H1 (cell line): ENCODE data around the gene SCN4A. TPM values are rescaled to one million over a fixed set of nuclear protein-coding genes. Genes with fewer than 3 reads are reported as not detected.

ENCODE experiments used
- CTCF ChIA-PET: fragments of 300-600 bp; sonication (Branson Sonifier 250); formaldehyde crosslinking; loops from one replicate; lab custom pipeline; 2021; ENCODE audit not compliant: partially characterized antibody; lab: Charles Lee
- POLR2A ChIA-PET: fragments of 300-600 bp; sonication (Branson Sonifier 250); formaldehyde crosslinking; loops from one replicate; lab custom pipeline; 2021; ENCODE audit warnings: inconsistent platforms; ENCODE audit not compliant: partially characterized antibody; lab: Charles Lee
- DNase-seq, 2 experiments: peaks; one replicate each; pipeline versions ENCODE4 v3.0.0 to v3.0.0-alpha.2; 2010 to 2022; ENCODE audit warnings: low spot score in 2 of 2, low read depth in 1 of 2, mixed read lengths in 1 of 2
- FAIRE-seq: peaks from 2 replicates; lab custom pipeline; 2011; peaks lifted over from hg19 to GRCh38; lab: Jason Lieb, UNC
- H2AFZ ChIP-seq: 2 replicates; pipeline ENCODE4 v1.8.1; 2012; ENCODE audit warnings: low read length, inconsistent platforms
- H2AK5ac ChIP-seq: 2 replicates; pipeline ENCODE4 v1.6.1; 2013; ENCODE audit warnings: low read depth, low read length
- H2BK120ac ChIP-seq: replicated peaks from 2 replicates; pipeline ENCODE3; 2013; ENCODE audit warnings: low read depth, low read length, inconsistent platforms
- H2BK12ac ChIP-seq: 2 replicates; pipeline ENCODE4 v1.6.1; 2013; ENCODE audit warnings: low read depth, low read length
- H2BK15ac ChIP-seq: 2 replicates; pipeline ENCODE4 v1.6.1; 2013; ENCODE audit warnings: low read length
- H2BK20ac ChIP-seq: 2 replicates; pipeline ENCODE4 v1.6.1; 2013; ENCODE audit warnings: low read length
- H2BK5ac ChIP-seq: 2 replicates; pipeline ENCODE4 v1.6.1; 2013; ENCODE audit warnings: low read depth, low read length
- H3K14ac ChIP-seq: 2 replicates; pipeline ENCODE4 v1.6.1; 2013; ENCODE audit warnings: inconsistent platforms; ENCODE audit not compliant: insufficient read length
- H3K18ac ChIP-seq: 2 replicates; pipeline ENCODE4 v1.6.1; 2013; ENCODE audit warnings: low read length; ENCODE audit errors: extremely low read depth
- H3K23ac ChIP-seq: 2 replicates; pipeline ENCODE4 v1.6.1; 2013; ENCODE audit warnings: inconsistent platforms; ENCODE audit not compliant: insufficient read length
- H3K23me2 ChIP-seq: 2 replicates; pipeline ENCODE4 v1.6.1; 2013; ENCODE audit warnings: low read depth, low read length
- H3K27ac ChIP-seq: 2 replicates; pipeline ENCODE4 v1.6.1; 2011; ENCODE audit warnings: low read depth, low read length, inconsistent platforms
- H3K27me3 ChIP-seq, 4 experiments: replicated peaks in 1 of 4; 1 replicate in 1 of 4; 2 replicates in 3 of 4; pipeline versions ENCODE4 v1.6.1 to v1.8.1; 2011 to 2013; ENCODE audit warnings: low read length in 3 of 4, mild to moderate bottlenecking in 3 of 4, inconsistent platforms in 2 of 4, mixed read lengths in 2 of 4, moderate library complexity in 1 of 4; ENCODE audit not compliant: control insufficient read depth in 3 of 4, insufficient read depth in 3 of 4; ENCODE audit errors: extremely low read depth in 1 of 4
- H3K36me3 ChIP-seq, 4 experiments: 2 replicates each; pipeline versions ENCODE4 v1.6.1 to v1.8.1; 2011 to 2013; ENCODE audit warnings: mild to moderate bottlenecking in 4 of 4, low read length in 3 of 4, moderate library complexity in 2 of 4, control low read depth in 1 of 4, inconsistent platforms in 1 of 4; ENCODE audit not compliant: insufficient read depth in 4 of 4, control insufficient read depth in 2 of 4
- H3K4ac ChIP-seq: replicated peaks from 2 replicates; pipeline ENCODE3; 2013; ENCODE audit warnings: low read length, low read depth, mixed read lengths, inconsistent platforms; ENCODE audit not compliant: insufficient read length
- H3K4me1 ChIP-seq, 4 experiments: replicated peaks in 1 of 4; 1 replicate in 1 of 4; 2 replicates in 3 of 4; pipeline versions ENCODE4 v1.6.1 to v1.8.1; 2011 to 2013; ENCODE audit warnings: low read length in 3 of 4, inconsistent platforms in 2 of 4, mixed read lengths in 1 of 4; ENCODE audit not compliant: insufficient read depth in 4 of 4, control insufficient read depth in 3 of 4
- H3K4me2 ChIP-seq, 2 experiments: 2 replicates each; pipeline versions ENCODE4 v1.6.1 to v1.8.1; 2011 to 2013; ENCODE audit warnings: low read depth in 2 of 2, low read length in 2 of 2, control low read depth in 1 of 2, inconsistent platforms in 1 of 2, mild to moderate bottlenecking in 1 of 2; ENCODE audit not compliant: insufficient read depth in 1 of 2
- H3K4me3 ChIP-seq, 4 experiments: fragments of 200-600, 300-600 bp in 1 of 4; sonication (generic), shearing (Covaris generic), sonication (Bioruptor Twin) in 1 of 4; 2 replicates each; pipeline versions ENCODE4 v1.5.1 to v1.8.1; 2011 to 2016; ENCODE audit warnings: low read length in 4 of 4, low read depth in 3 of 4, control low read depth in 2 of 4, inconsistent platforms in 2 of 4, mild to moderate bottlenecking in 2 of 4, mixed read lengths in 1 of 4, moderate library complexity in 1 of 4; ENCODE audit not compliant: insufficient read depth in 2 of 4; ENCODE audit errors: extremely low read depth in 1 of 4
- H3K56ac ChIP-seq: replicated peaks from 2 replicates; pipeline ENCODE3; 2013; ENCODE audit warnings: low read depth, mild to moderate bottlenecking, mixed read lengths, low read length, inconsistent platforms; ENCODE audit not compliant: insufficient read length
- H3K79me1 ChIP-seq: 2 replicates; pipeline ENCODE4 v1.6.1; 2013; ENCODE audit warnings: low read depth, low read length, control low read depth
- H3K79me2 ChIP-seq, 2 experiments: 2 replicates each; pipeline versions ENCODE4 v1.6.1 to v1.8.1; 2012 to 2013; ENCODE audit warnings: low read length in 2 of 2, mild to moderate bottlenecking in 2 of 2, inconsistent platforms in 1 of 2; ENCODE audit not compliant: insufficient read depth in 2 of 2, control insufficient read depth in 1 of 2
- H3K9ac ChIP-seq, 4 experiments: replicated peaks in 1 of 4; 1 replicate in 1 of 4; 2 replicates in 3 of 4; pipeline versions ENCODE4 v1.6.1 to v1.8.1; 2011 to 2013; ENCODE audit warnings: low read depth in 3 of 4, low read length in 3 of 4, control low read depth in 2 of 4, mild to moderate bottlenecking in 2 of 4, moderate library complexity in 2 of 4, inconsistent platforms in 1 of 4; ENCODE audit errors: extremely low read depth in 1 of 4
- H3K9me3 ChIP-seq, 2 experiments: 2 replicates each; pipeline versions ENCODE4 v1.6.1 to v1.8.1; 2012 to 2013; ENCODE audit warnings: mild to moderate bottlenecking in 2 of 2, moderate library complexity in 2 of 2, control low read depth in 1 of 2, inconsistent platforms in 1 of 2, low read depth in 1 of 2, low read length in 1 of 2, mixed read lengths in 1 of 2; ENCODE audit not compliant: insufficient read depth in 2 of 2
- H4K20me1 ChIP-seq, 2 experiments: replicated peaks in 1 of 2; 2 replicates each; pipeline versions ENCODE3 to v1.8.1; 2011 to 2013; ENCODE audit warnings: inconsistent platforms in 2 of 2, low read length in 2 of 2, mild to moderate bottlenecking in 1 of 2; ENCODE audit not compliant: insufficient read depth in 2 of 2, control insufficient read depth in 1 of 2
- H4K5ac ChIP-seq: 2 replicates; pipeline ENCODE4 v1.6.1; 2013; ENCODE audit warnings: low read length, low read depth, mixed read lengths, inconsistent platforms; ENCODE audit not compliant: insufficient read length
- H4K8ac ChIP-seq: 2 replicates; pipeline ENCODE4 v1.8.0; 2013; ENCODE audit warnings: mild to moderate bottlenecking, moderate library complexity, low read length, inconsistent platforms; ENCODE audit not compliant: insufficient read depth; ENCODE audit errors: extremely low read depth
- H4K91ac ChIP-seq: replicated peaks from 2 replicates; pipeline ENCODE3; 2013; ENCODE audit warnings: low read length, mixed read lengths, inconsistent platforms; ENCODE audit not compliant: insufficient read length
- ASH2L ChIP-seq: fragments of 200-600, 300-600 bp; sonication (generic); IDR thresholded peaks from one replicate; pipeline ENCODE4 v1.7.1; 2017; ENCODE audit warnings: low read length
- BACH1 ChIP-seq: IDR thresholded peaks from 2 replicates; pipeline ENCODE4 v1.6.1; 2012; ENCODE audit warnings: low read length, improper control_type of control experiment
- CBX5 ChIP-seq: fragments of 300-800, 300-1000 bp; sonication (generic); IDR thresholded peaks from 2 replicates; pipeline ENCODE4 v1.7.1; 2016; ENCODE audit warnings: antibody characterized with exemption, low read length, low read depth
- CHD2 ChIP-seq: IDR thresholded peaks from 2 replicates; pipeline ENCODE4 v1.6.1; 2012; ENCODE audit warnings: low read length, improper control_type of control experiment
- CTBP2 ChIP-seq: IDR thresholded peaks from 2 replicates; pipeline ENCODE4 v1.7.0; 2011; ENCODE audit warnings: borderline replicate concordance, mild to moderate bottlenecking, moderate library complexity, mixed read lengths, low read length; ENCODE audit not compliant: insufficient read depth, insufficient read length
- GABPA ChIP-seq: IDR thresholded peaks from 2 replicates; pipeline ENCODE4 v1.6.1; 2011; ENCODE audit warnings: mild to moderate bottlenecking, low read length, moderate library complexity, borderline replicate concordance; ENCODE audit not compliant: insufficient read depth
- GTF2F1 ChIP-seq: IDR thresholded peaks from 2 replicates; pipeline ENCODE4 v1.6.1; 2012; ENCODE audit warnings: low read depth, low read length, improper control_type of control experiment, borderline replicate concordance
- KDM5A ChIP-seq: fragments of 200-600 bp; IDR thresholded peaks from 2 replicates; pipeline ENCODE4 v1.7.1; 2012; ENCODE audit warnings: mild to moderate bottlenecking, low read length, inconsistent platforms, mixed read lengths
- PHF8 ChIP-seq: fragments of 200-600 bp; sonication (generic); conservative IDR thresholded peaks from 2 replicates; pipeline ENCODE4 v1.7.1; 2012; ENCODE audit warnings: low read depth, mild to moderate bottlenecking, inconsistent platforms, low read length, moderate library complexity
- POLR2A ChIP-seq, 2 experiments: IDR thresholded peaks; 1 replicate in 1 of 2; 2 replicates in 1 of 2; pipeline ENCODE4 v1.6.1; 2011; ENCODE audit warnings: low read depth in 2 of 2, low read length in 2 of 2, mild to moderate bottlenecking in 2 of 2; ENCODE audit errors: control extremely low read depth in 1 of 2
- RXRA ChIP-seq: IDR thresholded peaks from 2 replicates; pipeline ENCODE4 v1.6.1; 2011; ENCODE audit warnings: low read depth, mild to moderate bottlenecking, low read length, moderate library complexity; ENCODE audit not compliant: insufficient read depth
- SAP30 ChIP-seq: fragments of 300-600 bp; sonication (generic); IDR thresholded peaks from 2 replicates; pipeline ENCODE4 v1.7.1; 2012; ENCODE audit warnings: low read length, moderate library complexity, mild to moderate bottlenecking, inconsistent platforms; ENCODE audit not compliant: insufficient read depth, insufficient replicate concordance
- SIRT6 ChIP-seq: IDR thresholded peaks from one replicate; pipeline ENCODE4 v1.7.1; 2012; ENCODE audit warnings: low read length, inconsistent platforms
- SP2 ChIP-seq: IDR thresholded peaks from 2 replicates; pipeline ENCODE4 v1.6.1; 2012; ENCODE audit warnings: mild to moderate bottlenecking, low read length, inconsistent platforms
- TAF7 ChIP-seq: optimal IDR thresholded peaks from 2 replicates; pipeline ENCODE3; 2011; ENCODE audit warnings: low read depth, mild to moderate bottlenecking, inconsistent platforms, low read length, moderate library complexity, borderline replicate concordance
- WGBS, 2 experiments: shearing (Covaris generic) in 1 of 2; methylation state at CpG; one replicate each; pipeline versions ENCODE4 v1.1.6 to v1.1.7; 2013 to 2015; ENCODE audit warnings: low lambda C conversion rate in 2 of 2, mixed read lengths in 2 of 2, inconsistent platforms in 1 of 2, low coverage in 1 of 2, missing lambda C conversion rate in 1 of 2; ENCODE audit not compliant: insufficient replicate concordance in 2 of 2, insufficient coverage in 1 of 2, insufficient read length in 1 of 2; ENCODE audit errors: extremely low coverage in 1 of 2, missing lambda C conversion rate in 1 of 2; 5-methylcytosine and 5-hydroxymethylcytosine counted together
- polyA plus RNA-seq, 7 experiments: library from polyadenylated mRNA; depleted of rRNA in 3 of 7; stranded (reverse) in 5 of 7; unstranded in 2 of 7; fragments of >200 nt in 5 of 7; fragments of 200-250 nt in 2 of 7; gene quantifications; 1 replicate in 5 of 7; 2 replicates in 1 of 7; 4 replicates in 1 of 7; pipeline versions ENCODE4 v1.2.1 to v1.2.3, GENCODE V29; 2011 to 2013; ENCODE audit warnings: missing spikeins in 2 of 7, mixed read lengths in 2 of 7
- total RNA-seq: library from RNA; stranded (reverse); fragmentation: NEBNext Ultra II Directional; extraction: Animal tissue kit (Norgen Biotek cat#: 25700); gene quantifications from 2 replicates; pipeline ENCODE4 v1.2.1, GENCODE V29; 2021

The SCN4A gene
- total and polyA plus RNA-seq, 2 of the 8 experiments (the other 6 are each of a cell fraction or from before 2014, with no cell fraction given): 5.0 to 8.5 TPM

- 97% methylated on average over 4 of the region's 4 CpGs; no CpG with 5 or more reads in 1 of the 2 experiments for WGBS, 2 experiments
- peaks cover 0 to 20% (median 9%) of the 10 kb centered on the region in 4 experiments; a peak in 6 of 7 replicates for H3K4me1 ChIP-seq
- no peak for FAIRE-seq
These were observed 9.6 kb downstream of the SCN4A start for GRCh38 chr17:63963123-63963522.

More at GRCh38 chr17:63963123-63963522, 9.6 kb downstream of the SCN4A start:
- no peak overlapping the region for H4K8ac ChIP-seq
- H3K79me1 ChIP-seq: 0 out of 2 replicates have a peak, but pooled peaks cover 2% of the 10 kb centered on the region
- H3K4me2 ChIP-seq: no peak overlapping the region; a peak in 1 of 4 replicates
- H3K27me3 ChIP-seq: no peaks in the 10 kb centered on the region
- H3K56ac ChIP-seq: no peak overlapping the region
- no peak overlapping the region for H2BK12ac ChIP-seq
- no peaks in the 10 kb centered on the region; a peak in 1 of 4 replicates for H3K9me3 ChIP-seq
- no peak overlapping the region for H3K27ac ChIP-seq
- no peak overlapping the region for H2BK15ac ChIP-seq
- no peak overlapping the region for H3K18ac ChIP-seq
- H4K20me1 ChIP-seq: peaks cover 0 to 4% of the 10 kb centered on the region in 2 experiments
- TF ChIP-seq TAF7 (no peak), RXRA (no peak), PHF8 (no peak), SP2 (no peak), SIRT6 (no peak), POLR2A (IDR thresholded peaks at IDR 0.05; ENCODE audit: control extremely low read depth in 1 of 2, low read depth in 2 of 2, low read length in 2 of 2) (no peak), BACH1 (no peak), CBX5 (no peak), KDM5A (no peak), GTF2F1 (no peak), CTBP2 (no peak), GABPA (no peak), ASH2L (no peak), SAP30 (no peak), CHD2 (no peak)
- H2BK5ac ChIP-seq: 0 out of 2 replicates have a peak overlapping the region, but pooled peaks have one; percentile 20
- H4K5ac ChIP-seq: no peak overlapping the region
- no peak overlapping the region for H2AFZ ChIP-seq
- POLR2A ChIA-PET: no interaction called here
- no peak for DNase-seq
- H4K91ac ChIP-seq: no peak overlapping the region
- H3K36me3 ChIP-seq: no peaks in the 10 kb centered on the region
- no peak overlapping the region for H3K4ac ChIP-seq
- no peaks in the 10 kb centered on the region for H3K79me2 ChIP-seq
- H3K9ac ChIP-seq: no peak overlapping the region
- H3K4me3 ChIP-seq: no peak overlapping the region
- H3K14ac ChIP-seq: no peak overlapping the region
- H2BK120ac ChIP-seq: no peak overlapping the region
- H3K23ac ChIP-seq: no peak overlapping the region
- peaks cover 8% of the 10 kb centered on the region for H3K23me2 ChIP-seq
- no peak overlapping the region for H2BK20ac ChIP-seq
- CTCF ChIA-PET: interaction anchor here (1.0 to 4.6 kb wide), 6 partner anchors 12 to 52 kb away, joined by 3 to 19 read pairs (median 7); partner anchors contain the start of genes CD79B, CSHL1 and GH1
- no peak overlapping the region for H2AK5ac ChIP-seq
